ENCODE data around the gene EFNA1. TPM values are rescaled to one million over a fixed set of nuclear protein-coding genes. Genes with fewer than 3 reads are reported as not detected.

The EFNA1 gene
- total RNA-seq, 1 donor from 2014 or later: not detected

- intact Hi-C loops (cut with micrococcal nuclease): no loop called here
- no peak for TF ChIP-seq CTCF (IDR thresholded peaks at IDR 0.05)
- Mint-ChIP-seq H3K36me3 (ENCODE audit: low read depth) (no peaks in the 10 kb centered on the region), H3K4me3 (no peak overlapping the region), H3K27ac (no peak overlapping the region), H3K4me1 (no peaks in the 10 kb centered on the region), H3K9me3 (no peaks in the 10 kb centered on the region), H3K27me3 (peaks cover 2% of the 10 kb centered on the region)
- no peak for DNase-seq
- ChIA-PET POLR2A (no interaction called here), CTCF (interaction anchor here (0.7 kb wide), 1 partner anchor 10 kb away, joined by 3 read pairs; no protein-coding TSS in a partner anchor)
- no peak for ATAC-seq (ENCODE audit: low read depth)
Observed at GRCh38 chr1:155108296-155108695, 19.4 kb upstream of the EFNA1 start.

- ATAC-seq (ENCODE audit: low read depth) (no peak), DNase-seq (no peak)
- intact Hi-C loops (cut with micrococcal nuclease): no loop called here
- ChIA-PET POLR2A (no interaction called here), CTCF (interaction anchor here (1.0 kb wide), 1 partner anchor 63 kb away, joined by 3 read pairs; the partner anchor contains the start of gene KRTCAP2)
- no peaks in the 10 kb centered on the region for H3K9me3 Mint-ChIP-seq
- H3K36me3 Mint-ChIP-seq (ENCODE audit: low read depth): no peaks in the 10 kb centered on the region
- TF ChIP-seq CTCF (IDR thresholded peaks at IDR 0.05): no peak
- no peaks in the 10 kb centered on the region for H3K27me3 Mint-ChIP-seq
- no peak overlapping the region for H3K27ac Mint-ChIP-seq
- no peaks in the 10 kb centered on the region for H3K4me1 Mint-ChIP-seq
- H3K4me3 Mint-ChIP-seq: no peak overlapping the region
Observed at GRCh38 chr1:155110381-155110780, 17.3 kb upstream of the EFNA1 start.

- no peak overlapping the region for H3K4me3 Mint-ChIP-seq
- no peak overlapping the region for H3K27ac Mint-ChIP-seq
- DNase-seq (no peak), ATAC-seq (ENCODE audit: low read depth) (no peak)
- no peaks in the 10 kb centered on the region for H3K27me3 Mint-ChIP-seq
- CTCF ChIA-PET: interaction anchor here (1.0 kb wide), 1 partner anchor 62 kb away, joined by 3 read pairs; the partner anchor contains the start of gene KRTCAP2
- POLR2A ChIA-PET: no interaction called here
- no peaks in the 10 kb centered on the region for H3K36me3 Mint-ChIP-seq (ENCODE audit: low read depth)
- intact Hi-C loops (cut with micrococcal nuclease): no loop called here
- no peaks in the 10 kb centered on the region for H3K9me3 Mint-ChIP-seq
- no peak for TF ChIP-seq CTCF (IDR thresholded peaks at IDR 0.05)
- no peaks in the 10 kb centered on the region for H3K4me1 Mint-ChIP-seq
Observed at GRCh38 chr1:155110826-155111225, 16.9 kb upstream of the EFNA1 start.

- ATAC-seq (ENCODE audit: low read depth): no peak
- CTCF ChIA-PET: no interaction called here
- no peaks in the 10 kb centered on the region for H3K4me1 Mint-ChIP-seq
- H3K4me3 Mint-ChIP-seq: no peak overlapping the region
- POLR2A ChIA-PET: no interaction called here
- no peaks in the 10 kb centered on the region for H3K9me3 Mint-ChIP-seq
- no peaks in the 10 kb centered on the region for H3K36me3 Mint-ChIP-seq (ENCODE audit: low read depth)
- peaks cover 8% of the 10 kb centered on the region for H3K27me3 Mint-ChIP-seq
- H3K27ac Mint-ChIP-seq: no peak overlapping the region
- intact Hi-C loops (cut with micrococcal nuclease): no loop called here
- DNase-seq: no peak
- TF ChIP-seq CTCF (IDR thresholded peaks at IDR 0.05): no peak
Observed at GRCh38 chr1:155113450-155113980, 14.2 kb upstream of the EFNA1 start.

GRCh38 chr1:155116113-155116764 is 11.4 kb upstream of the EFNA1 start:
- ATAC-seq (ENCODE audit: low read depth) (no peak), DNase-seq (no peak)
- intact Hi-C loops (cut with micrococcal nuclease): no loop called here
- CTCF ChIA-PET: interaction anchor here (1.5 to 1.8 kb wide), 3 partner anchors 19 to 57 kb away, joined by 3 to 9 read pairs (median 3); partner anchors contain the start of genes KRTCAP2 and SLC50A1
- no peak for TF ChIP-seq CTCF (IDR thresholded peaks at IDR 0.05)
- H3K4me3 Mint-ChIP-seq: no peak overlapping the region
- no peaks in the 10 kb centered on the region for H3K36me3 Mint-ChIP-seq (ENCODE audit: low read depth)
- H3K27me3 Mint-ChIP-seq: peaks cover 12% of the 10 kb centered on the region
- no peaks in the 10 kb centered on the region for H3K9me3 Mint-ChIP-seq
- POLR2A ChIA-PET: interaction anchor here (1.4 kb wide), 1 partner anchor 19 kb away, joined by 5 read pairs; the partner anchor contains the start of gene SLC50A1
- H3K27ac Mint-ChIP-seq: no peak overlapping the region
- no peaks in the 10 kb centered on the region for H3K4me1 Mint-ChIP-seq
